SU-DHL-6 (cell line): ENCODE results near the gene DNPH1.

Experiments used
- EZH2phosphoT487 ChIP-seq: fragments of 200-600 bp; sonication (generic), shearing (Covaris generic); conservative IDR thresholded peaks from 2 replicates; pipeline ENCODE4 v1.6.1; 2018; ENCODE audit warnings: mild to moderate bottlenecking, antibody characterized with exemption, low read length, moderate library complexity, mixed read lengths
- TF ChIP-seq, protein P1 (sequence below): fragments of 200-600 bp; sonication (generic); IDR thresholded peaks from one replicate; pipeline ENCODE4 v1.5.1; 2017; ENCODE audit warnings: antibody characterized with exemption, mild to moderate bottlenecking, low read length, moderate library complexity; ENCODE audit not compliant: insufficient read depth, poor library complexity, severe bottlenecking

DNA sequence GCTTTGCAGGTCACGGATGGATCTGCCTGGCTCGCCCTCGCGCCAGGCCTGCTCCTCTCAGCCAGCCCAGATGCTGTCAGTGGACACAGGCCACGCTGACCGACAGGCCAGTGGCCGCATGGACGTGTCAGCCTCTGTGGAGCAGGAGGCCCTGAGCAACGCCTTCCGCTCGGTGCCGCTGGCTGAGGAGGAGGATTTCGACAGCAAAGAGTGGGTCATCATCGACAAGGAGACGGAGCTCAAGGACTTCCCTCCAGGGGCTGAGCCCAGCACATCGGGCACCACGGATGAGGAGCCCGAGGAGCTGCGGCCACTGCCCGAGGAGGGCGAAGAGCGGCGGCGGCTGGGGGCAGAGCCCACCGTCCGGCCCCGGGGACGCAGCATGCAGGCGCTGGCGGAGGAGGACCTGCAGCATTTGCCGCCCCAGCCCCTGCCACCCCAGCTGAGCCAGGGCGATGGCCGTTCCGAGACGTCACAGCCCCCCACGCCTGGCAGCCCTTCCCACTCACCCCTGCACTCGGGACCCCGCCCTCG is 33.6 kb upstream of the DNPH1 start:
- TF ChIP-seq, protein P1, sequence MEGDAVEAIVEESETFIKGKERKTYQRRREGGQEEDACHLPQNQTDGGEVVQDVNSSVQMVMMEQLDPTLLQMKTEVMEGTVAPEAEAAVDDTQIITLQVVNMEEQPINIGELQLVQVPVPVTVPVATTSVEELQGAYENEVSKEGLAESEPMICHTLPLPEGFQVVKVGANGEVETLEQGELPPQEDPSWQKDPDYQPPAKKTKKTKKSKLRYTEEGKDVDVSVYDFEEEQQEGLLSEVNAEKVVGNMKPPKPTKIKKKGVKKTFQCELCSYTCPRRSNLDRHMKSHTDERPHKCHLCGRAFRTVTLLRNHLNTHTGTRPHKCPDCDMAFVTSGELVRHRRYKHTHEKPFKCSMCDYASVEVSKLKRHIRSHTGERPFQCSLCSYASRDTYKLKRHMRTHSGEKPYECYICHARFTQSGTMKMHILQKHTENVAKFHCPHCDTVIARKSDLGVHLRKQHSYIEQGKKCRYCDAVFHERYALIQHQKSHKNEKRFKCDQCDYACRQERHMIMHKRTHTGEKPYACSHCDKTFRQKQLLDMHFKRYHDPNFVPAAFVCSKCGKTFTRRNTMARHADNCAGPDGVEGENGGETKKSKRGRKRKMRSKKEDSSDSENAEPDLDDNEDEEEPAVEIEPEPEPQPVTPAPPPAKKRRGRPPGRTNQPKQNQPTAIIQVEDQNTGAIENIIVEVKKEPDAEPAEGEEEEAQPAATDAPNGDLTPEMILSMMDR = no peak
- no peak for TF ChIP-seq EZH2phosphoT487
